GM21381 (cell line): ENCODE data around the gene SAXO1.

Source experiments
- ATAC-seq: cut with Tn5 transposase; IDR thresholded peaks from one replicate; pipeline ENCODE4 v1.9.1; 2021; ENCODE audit warnings: mild to moderate bottlenecking, moderate library complexity; ENCODE audit not compliant: unreplicated experiment

SAXO1 gene

DNA sequence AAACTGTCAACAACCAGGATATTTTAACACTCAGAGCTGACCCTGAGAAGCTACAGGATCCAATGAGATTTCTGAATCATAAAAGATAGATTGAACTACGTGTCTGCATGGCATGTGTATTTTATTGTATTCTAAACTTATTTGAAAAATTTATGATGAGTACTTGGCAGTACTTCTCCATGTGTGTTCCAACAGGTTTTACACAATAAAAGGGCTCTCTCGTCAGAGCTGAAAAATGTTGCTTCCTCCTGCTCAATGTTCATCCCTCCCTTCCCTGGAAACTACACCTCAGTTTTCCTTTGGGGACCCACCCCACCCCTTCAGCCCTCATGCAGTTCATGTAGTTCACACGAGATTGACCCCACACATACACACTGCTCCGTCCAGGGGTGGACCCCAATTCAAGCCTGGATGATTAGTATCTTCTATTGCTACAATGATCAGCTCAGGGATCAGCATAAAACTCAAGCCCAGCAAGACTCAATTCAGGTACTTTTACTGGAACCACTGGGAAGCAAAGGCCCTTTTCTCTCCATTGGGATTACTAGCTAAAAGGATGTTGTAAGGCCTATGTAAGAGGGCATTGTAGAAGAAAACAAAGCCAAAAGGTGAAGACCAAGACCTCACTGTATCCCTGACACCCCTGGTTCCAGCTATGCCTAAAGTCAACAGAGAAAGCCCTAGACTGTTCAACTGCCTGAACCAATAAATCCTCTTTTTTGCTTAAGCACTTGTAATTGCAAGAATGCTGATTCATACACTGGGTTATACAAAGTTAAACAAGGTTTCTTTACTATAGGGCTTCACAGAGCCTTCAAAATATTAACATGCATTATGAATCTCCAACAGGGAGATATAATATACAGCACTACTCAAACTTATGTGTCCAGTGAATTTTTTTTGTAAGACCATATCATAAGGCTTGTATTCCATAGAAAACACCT, 112.6 kb downstream of the SAXO1 start:
- no peak for ATAC-seq

DNA sequence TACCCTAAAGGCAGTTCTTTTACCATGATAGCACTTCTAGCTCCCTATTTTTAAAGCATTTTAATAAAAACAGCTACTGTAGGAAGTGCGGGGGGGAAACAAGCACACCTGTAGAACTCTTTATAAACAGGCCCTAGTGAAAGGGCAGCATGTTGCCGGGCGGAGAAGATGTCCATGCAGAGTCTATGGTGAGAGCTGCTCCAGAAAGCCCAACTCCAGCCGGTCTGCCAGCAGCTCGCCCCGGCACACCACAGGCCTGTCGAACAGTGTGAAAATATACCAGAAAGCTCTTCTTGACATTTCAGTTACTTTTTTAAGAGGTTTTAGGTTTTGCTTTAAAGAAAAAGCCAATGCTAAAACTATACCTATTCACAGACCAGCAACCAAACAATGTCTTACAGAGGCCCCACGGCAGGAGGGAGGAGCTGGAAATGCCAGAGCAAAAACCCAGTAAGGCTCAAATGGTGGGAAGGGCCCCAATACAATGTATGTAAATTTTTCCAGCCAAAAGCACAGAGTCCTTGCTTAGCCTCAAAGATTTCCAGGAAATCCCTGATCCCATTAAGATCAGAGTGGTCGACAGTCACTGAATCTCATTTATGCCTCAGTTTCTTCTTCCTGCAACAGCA, 121.2 kb downstream of the SAXO1 start:
- ATAC-seq, result no peak

DNA sequence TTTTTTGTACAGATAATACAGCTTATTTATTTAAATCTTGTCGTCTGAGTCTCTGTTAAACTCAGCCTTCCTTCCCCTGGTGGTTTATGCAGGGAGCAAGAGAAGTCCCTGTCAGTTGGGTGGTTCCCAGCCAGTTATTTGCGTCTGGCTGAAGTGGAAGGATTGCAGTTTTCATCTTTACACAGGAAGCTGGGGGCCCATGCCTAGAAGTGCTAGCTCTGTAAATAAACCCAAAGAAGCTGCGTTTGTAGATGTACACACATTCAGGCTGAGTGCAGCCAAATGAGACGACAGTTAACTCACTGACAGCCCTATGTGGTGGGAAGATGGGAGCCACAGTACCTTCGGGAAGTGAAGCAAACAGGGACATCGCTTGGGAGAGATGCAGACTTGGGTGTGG, 122.1 kb downstream of the SAXO1 start:
- ATAC-seq, result no peak

DNA sequence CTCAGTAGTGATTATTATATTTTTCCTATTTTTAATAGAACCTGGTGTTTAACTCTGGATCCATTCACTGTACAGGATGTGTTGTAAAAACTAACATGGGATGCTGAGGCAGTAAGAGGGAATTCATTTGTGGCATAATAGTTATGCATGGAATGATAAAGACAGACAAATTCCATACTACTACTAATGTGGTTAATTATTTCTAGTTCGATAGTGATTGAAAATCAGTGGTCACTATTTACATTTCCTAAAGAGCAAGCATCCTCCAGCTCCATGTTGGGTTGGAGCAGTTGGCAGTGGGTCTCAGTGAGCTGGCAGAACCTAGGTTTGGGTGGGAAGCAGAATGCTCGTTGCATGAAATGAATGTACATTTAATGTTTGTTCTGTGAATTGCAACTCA, 122.6 kb downstream of the SAXO1 start:
- ATAC-seq, result no peak

DNA sequence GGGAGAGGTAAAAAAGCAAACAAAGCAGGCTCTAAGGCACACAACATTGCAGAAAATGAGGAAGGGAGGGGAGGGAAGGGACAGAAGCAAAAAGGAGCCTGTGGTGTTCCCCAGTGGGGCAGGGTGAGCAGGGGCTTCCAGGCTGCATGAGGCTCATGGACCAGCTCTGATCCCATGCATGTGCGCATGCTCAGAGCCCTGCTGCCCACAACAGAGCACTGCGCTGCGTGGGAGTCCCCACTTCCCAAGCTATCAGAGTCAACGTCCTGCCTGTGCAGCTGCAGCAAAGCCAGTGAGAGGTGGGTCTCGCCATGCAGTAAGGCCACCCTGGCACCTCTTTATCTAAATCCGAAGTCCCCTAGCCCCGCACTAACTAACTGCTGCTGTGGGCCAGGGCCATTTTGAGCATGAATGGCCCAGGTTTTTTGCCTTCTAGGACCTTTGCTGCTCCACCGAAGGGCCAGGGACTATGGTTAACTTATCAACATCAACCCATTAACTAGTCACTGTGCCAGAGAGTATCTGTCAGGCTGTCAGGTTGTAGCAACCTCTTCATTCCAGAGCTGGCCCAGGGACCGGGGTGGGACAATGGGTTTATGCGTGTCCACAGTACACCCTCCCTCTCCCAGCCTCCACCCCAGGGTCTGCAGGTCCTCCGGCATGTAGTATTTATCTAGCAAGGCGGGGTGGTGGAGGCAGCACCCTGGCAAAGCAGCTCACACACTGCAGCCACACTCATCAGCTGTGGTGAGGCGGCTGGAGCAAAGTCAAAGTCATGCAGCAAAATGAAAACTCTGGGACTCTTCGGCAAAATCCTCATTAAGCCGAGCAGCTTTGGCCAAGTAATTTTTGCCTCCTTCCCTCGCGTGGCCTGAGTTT, 123.6 kb downstream of the SAXO1 start:
- ATAC-seq, result no peak

DNA sequence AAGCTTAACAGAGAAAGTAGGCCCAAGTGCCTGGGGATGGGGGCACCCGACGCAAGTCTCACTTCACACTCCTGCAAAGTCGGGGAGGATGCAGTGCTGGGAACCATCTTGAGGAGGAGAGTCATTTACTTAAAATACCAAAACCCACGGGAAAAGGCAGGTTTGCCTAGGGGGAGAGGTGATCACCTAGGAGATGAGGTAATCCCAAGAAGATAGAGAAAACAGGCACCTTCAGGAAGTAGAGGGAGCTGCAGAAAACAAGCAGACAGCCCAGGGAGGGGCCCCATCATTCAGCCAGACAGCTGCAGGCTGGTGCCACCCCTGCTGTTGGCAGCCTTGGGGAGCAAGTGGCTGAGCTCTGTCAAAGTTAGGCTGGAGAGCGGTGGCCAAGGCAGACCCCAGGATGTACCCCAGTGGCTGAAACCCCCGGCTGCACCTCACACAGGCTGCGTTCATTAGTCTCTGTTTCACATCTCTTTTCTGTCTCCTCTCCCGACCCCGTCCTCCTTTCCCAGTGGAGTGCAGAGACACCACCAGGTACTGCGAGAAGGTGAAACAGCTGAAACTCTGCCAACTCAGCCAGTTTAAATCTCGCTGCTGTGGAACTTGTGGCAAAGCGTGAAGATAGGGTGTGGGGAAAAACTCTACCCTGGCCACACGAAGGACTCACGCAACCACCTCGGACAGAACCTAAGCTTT, 124.9 kb downstream of the SAXO1 start:
- ATAC-seq, result no peak

DNA sequence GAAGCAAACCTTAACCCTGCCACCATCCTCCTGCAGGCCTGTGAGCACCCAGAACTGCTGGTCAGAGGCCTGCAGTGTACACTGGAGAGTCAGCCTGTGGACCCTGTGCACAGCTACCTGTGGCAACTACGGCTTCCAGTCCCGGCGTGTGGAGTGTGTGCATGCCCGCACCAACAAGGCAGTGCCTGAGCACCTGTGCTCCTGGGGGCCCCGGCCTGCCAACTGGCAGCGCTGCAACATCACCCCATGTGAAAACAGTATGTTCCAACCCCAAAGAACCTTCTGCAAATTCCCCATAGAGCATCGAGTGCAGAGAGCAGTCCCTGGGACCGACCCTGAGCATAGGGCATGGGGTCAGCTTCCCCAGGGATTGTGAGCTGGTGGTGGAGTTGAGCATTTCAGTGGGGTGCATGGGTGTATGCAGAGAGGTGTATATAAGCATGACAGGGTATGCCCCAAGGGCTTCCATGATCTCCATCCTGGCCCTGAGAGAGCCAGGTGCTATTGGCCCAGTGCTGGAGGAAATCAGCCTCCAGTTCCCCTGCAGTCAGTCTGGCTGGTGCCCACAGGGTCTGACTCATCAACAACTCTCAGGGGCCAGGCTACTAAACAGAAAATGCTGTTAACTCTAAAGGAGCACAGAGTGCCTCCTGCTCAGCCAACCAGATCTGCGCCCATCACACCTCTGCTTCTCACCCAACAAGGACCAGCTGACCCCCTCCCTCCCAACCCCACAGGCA, 126.2 kb downstream of the SAXO1 start:
- no peak for ATAC-seq

DNA sequence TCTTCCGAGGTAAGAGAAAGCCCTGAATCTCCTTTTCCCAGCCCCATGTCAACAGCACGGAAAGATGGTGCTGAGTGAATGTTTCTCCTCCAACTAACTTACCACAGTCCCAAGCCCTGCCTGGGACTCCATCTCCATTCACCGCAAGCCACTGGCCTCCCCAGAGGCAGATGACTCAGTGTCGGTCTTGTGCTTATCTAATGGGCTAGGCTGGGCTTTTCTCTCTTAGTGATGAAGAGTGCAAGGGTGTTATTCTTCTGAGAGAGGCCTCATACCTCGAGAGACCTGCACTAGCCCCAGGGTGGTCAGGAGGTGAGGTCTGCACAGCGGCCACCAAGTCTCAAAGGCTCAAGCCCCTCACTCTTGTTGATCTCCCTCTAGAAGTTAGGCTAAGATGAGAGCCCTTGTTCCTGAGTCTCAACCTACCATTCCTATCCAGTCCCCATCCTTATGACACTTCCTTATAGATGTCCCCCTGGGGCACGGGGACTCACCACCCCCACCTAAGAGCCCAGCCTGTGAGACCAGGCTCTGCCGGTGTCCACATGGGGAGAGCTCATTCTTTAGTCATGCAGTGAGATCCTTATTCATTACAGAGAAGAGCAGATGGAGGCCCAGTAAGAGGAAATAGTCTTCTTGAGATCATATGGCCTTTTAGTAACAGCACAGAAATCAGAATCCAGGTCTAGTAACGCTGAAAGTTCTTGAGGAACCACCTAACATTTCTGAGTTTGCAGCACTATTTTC, 127.0 kb downstream of the SAXO1 start:
- ATAC-seq, result no peak

DNA sequence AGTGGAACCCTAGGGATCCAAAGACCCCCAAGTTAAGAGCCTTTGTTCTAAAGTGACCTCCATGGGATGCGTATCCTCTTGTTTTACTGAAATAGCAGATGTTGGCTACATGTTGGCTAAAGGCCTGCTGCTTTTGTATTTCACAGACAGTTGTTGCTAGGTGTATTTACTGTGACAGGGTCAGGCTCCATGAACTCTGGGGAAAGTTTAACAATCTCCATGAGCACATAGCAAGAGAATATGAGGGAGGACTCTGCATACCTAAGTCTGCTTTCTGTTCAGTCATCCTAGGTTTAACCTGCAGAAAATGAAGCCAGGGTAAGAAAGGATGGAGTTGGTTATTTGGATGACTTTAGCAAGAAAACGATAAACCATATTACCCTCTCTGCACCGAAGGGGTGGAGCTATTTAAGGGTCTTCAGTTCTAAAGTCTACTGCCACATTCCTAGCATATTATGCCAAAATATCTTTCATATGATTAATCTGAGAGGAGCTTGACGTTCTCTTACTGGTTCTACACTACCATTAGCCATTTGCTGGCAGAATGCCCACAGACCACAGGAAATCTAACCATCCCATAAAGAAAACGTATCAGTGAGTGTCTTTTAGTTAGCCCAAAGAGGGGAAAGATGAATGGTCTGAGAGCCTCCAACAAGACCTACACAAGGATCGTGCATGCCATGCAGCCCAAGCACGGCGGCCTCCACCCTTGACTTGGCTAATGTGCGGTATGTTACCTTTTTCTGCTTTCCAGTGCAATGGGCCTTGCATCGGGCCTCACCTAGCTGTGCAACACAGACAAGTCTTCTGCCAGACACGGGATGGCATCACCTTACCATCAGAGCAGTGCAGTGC, 127.8 kb downstream of the SAXO1 start:
- ATAC-seq, result no peak

DNA sequence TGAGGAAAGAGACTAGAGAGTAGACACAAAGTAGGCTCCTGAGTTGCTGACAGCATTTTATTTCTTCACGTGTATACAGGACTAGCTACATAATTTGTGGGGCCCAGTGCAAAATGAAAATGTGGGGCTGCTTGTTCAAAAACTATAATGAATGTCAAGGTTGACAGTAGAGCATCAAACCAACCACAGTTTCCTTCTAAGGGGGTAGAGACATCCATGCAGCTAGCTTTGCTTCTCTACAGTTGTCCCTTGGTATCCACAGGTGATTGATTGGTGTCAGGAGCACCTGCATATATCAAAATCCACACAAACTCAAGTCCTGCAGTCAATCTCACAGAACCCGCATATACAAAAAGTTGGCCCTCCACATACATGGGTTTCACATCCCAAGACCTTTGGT, 129.6 kb downstream of the SAXO1 start:
- no peak for ATAC-seq

DNA sequence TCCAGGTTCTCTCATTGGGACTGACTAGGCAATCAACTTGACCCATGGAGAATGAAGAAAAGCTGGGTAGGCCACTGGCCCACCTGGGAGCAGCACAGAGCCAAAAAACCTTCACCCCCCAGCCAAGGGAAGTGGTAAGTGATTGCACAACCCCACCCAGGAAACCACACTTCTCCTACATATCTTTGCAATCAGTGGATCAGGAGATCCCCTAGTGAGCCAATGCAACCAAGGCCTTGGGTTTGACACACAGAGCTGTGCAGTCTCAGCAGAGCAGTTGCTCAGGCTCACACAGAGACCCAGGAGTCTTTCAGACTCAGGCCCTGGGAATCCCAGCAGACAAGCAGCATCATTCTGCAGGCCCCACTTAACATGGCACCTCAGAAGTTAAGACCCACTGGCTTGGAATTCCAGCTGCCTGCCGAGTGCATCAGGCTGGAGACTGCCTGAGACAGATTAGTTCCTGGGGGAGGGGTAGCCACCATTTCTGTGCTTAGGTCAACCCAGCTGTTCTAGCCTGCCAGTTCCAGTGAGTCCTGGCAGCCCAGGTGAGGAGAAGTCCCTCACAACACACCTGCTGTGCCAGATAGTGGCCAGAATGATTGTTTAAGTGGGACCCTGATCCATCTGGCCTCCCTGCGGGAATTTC, 136.4 kb downstream of the SAXO1 start:
- no peak for ATAC-seq

DNA sequence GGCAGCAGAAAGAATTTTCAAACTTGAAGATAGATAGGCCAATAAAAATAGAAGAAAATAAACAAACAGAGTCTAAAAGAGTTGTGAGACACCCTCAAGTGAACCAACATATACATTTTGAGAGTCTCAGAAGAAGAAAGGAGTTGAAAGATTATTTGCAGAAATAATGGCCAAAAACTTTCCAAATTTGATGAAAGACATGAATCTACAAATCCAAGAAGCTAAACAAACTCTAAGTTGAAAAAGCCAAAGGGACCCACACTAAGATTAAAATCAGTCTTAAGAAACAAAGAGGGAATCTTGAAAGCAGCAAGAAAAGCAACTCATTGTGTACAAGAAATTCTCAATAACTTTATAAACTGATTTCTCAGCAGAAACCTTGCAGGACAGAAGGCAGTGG, 137.0 kb downstream of the SAXO1 start:
- no peak for ATAC-seq

DNA sequence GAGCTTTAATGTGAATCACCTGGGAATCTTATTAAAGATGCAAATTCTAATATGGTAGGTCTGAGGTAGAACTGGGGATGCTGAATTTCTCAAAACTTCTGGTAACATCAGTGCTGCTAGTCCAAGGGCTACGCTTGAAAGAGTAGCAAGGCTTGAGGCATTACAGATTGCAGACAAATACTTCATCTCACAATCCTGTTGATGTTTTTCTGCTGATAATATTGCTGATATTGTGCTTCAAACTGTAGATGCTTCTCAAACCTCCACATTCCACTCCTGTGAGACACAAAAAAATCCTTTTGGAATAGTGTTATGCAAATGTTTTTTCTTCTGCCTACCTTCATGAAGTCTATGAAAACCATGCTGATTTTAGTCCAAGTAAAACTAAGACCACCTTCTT, 139.5 kb downstream of the SAXO1 start:
- ATAC-seq, result no peak

DNA sequence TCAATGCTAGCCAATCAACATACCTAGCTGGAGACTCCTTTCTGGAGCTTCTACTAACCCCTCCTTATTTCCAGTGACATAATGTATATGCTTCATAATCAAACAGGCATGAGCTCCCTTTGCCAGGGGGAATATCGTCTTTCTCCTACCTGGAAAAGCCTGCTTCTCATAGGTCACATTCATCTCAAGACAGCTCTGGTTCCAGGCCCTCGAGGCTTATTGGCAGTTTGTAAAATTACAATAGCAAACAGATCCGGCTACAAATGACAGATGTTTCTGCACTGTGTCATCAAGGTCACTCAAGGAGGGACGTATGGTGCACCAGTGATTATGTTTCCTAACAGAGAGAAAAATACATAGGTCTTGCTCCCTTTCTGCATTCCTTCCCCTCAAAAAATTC, 140.0 kb downstream of the SAXO1 start:
- no peak for ATAC-seq

DNA sequence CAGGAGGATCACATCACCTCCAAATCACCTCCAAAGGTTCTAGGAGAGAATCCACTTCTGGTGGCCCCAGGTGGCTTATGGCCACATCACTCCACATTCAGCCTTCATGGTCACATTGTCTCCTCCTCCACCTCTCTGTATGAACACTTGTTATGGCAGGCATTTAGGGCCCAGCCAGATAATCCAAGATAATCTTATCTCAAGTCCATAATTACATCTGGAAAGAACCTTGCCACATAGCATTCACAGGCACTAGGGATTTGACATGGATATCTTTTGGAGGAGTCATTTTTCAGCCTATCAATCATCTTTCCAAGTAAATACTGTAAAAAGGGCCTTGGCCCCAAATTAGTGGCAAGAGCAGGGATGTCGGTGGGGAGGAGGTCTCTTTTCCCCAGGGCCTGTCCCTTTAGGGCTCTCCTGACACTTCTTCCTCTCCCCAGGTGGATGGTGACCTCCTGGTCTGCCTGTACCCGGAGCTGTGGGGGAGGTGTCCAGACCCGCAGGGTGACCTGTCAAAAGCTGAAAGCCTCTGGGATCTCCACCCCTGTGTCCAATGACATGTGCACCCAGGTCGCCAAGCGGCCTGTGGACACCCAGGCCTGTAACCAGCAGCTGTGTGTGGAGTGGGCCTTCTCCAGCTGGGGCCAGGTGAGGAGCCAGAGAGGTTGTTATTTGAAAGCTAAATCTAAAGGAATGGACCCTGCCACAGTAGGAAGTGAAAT, 140.9 kb downstream of the SAXO1 start:
- ATAC-seq, result no peak

DNA sequence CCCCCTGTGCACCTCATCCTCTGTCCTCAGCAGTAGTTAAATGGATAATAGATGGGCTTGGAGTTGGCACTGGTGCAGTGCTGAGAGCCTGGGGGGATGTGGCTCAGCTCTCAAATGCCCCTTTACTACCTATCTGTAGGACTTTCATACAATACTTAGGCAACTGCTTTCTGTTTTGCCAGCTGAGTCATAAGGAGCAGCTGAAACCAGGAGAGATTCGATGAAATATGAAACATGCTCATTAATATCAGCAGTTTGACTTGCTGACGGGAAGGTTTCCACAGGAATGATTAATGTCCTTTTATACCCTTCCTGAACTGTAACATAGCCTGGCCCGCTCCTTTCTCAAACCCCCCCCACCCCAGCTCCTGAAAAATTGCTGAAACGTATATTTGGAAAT, 142.6 kb downstream of the SAXO1 start:
- ATAC-seq, result peak; percentile 72

DNA sequence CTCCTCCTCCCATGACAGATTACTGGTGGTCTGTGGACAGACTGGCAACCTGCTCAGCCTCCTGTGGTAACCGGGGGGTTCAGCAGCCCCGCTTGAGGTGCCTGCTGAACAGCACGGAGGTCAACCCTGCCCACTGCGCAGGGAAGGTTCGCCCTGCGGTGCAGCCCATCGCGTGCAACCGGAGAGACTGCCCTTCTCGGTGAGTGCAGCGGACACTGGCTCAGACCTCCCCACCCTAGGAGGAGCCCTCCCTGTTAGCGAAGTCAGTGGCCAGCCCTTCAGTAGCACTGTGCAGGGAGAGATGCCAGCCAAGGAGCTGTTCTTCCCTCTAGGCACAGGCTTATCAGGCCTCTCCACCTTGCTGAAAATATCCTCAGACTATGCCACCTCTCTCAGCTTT, 143.5 kb downstream of the SAXO1 start:
- no peak for ATAC-seq
